SH-SY5Y (cell line): ENCODE data around the gene RHOC.

Experiments used
- GATA2 ChIP-seq: IDR thresholded peaks from 2 replicates; pipeline ENCODE4 v1.6.1; 2011; ENCODE audit warnings: mild to moderate bottlenecking, low read depth, low read length
- GATA3 ChIP-seq: IDR thresholded peaks from 2 replicates; pipeline ENCODE4 v1.6.1; 2011; ENCODE audit warnings: low read depth, mild to moderate bottlenecking, low read length, moderate library complexity

- TF ChIP-seq GATA2 (no peak), GATA3 (no peak)
These were observed 484 bp upstream of the RHOC start for GRCh38 chr1:112707221-112708001.
